ENCODE results near the gene CAMK1D.
"Not testable (repeated sequence)": the region's sequence is repeated elsewhere in the genome, so short reads cannot be mapped to it uniquely, and the experiment has no call there.

Gene CAMK1D

GRCh38 chr10:12711350-12711708 lies 362.0 kb downstream of the CAMK1D start:
- H3K79me2 ChIP-seq (ENCODE audit: insufficient read depth, low read length): no peaks in the 10 kb centered on the region
- no peaks in the 10 kb centered on the region for H3K9me2 ChIP-seq (ENCODE audit: low read depth, low read length)
- no peak overlapping the region for H2AFZ ChIP-seq (ENCODE audit: low read length)
- no peak overlapping the region for H3K4me2 ChIP-seq (ENCODE audit: low read length)
- H3F3A ChIP-seq (ENCODE audit: insufficient read depth, low read length): no peaks in the 10 kb centered on the region
- H3K4me1 ChIP-seq (ENCODE audit: insufficient read depth, low read length, severe bottlenecking): no peaks in the 10 kb centered on the region
- TF ChIP-seq, protein P1, sequence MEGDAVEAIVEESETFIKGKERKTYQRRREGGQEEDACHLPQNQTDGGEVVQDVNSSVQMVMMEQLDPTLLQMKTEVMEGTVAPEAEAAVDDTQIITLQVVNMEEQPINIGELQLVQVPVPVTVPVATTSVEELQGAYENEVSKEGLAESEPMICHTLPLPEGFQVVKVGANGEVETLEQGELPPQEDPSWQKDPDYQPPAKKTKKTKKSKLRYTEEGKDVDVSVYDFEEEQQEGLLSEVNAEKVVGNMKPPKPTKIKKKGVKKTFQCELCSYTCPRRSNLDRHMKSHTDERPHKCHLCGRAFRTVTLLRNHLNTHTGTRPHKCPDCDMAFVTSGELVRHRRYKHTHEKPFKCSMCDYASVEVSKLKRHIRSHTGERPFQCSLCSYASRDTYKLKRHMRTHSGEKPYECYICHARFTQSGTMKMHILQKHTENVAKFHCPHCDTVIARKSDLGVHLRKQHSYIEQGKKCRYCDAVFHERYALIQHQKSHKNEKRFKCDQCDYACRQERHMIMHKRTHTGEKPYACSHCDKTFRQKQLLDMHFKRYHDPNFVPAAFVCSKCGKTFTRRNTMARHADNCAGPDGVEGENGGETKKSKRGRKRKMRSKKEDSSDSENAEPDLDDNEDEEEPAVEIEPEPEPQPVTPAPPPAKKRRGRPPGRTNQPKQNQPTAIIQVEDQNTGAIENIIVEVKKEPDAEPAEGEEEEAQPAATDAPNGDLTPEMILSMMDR (IDR thresholded peaks at IDR 0.05; ENCODE audit: low read length): no peak
- no peak for TF ChIP-seq EZH2 (IDR thresholded peaks at IDR 0.05; ENCODE audit: borderline replicate concordance, low read length)
- H3K9me3 ChIP-seq (ENCODE audit: low read length): no peaks in the 10 kb centered on the region
- no peak overlapping the region for H3K9ac ChIP-seq (ENCODE audit: low read length)
- H3K36me3 ChIP-seq (ENCODE audit: insufficient read depth, low read length): no peaks in the 10 kb centered on the region
- H3K27me3 ChIP-seq (ENCODE audit: insufficient read depth, low read length): no peaks in the 10 kb centered on the region
- no peak overlapping the region for H3K27ac ChIP-seq (ENCODE audit: low read depth, low read length, poor library complexity, severe bottlenecking)
- H3K4me3 ChIP-seq (ENCODE audit: low read depth, low read length, poor library complexity, severe bottlenecking): no peak overlapping the region
- no peaks in the 10 kb centered on the region for H4K20me1 ChIP-seq (ENCODE audit: insufficient read depth, low read length)

GRCh38 chr10:12712293-12712983 lies 363.1 kb downstream of the CAMK1D start:
- H3K9me3 ChIP-seq (ENCODE audit: low read length): no peaks in the 10 kb centered on the region
- no peak overlapping the region for H2AFZ ChIP-seq (ENCODE audit: low read length)
- TF ChIP-seq EZH2 (IDR thresholded peaks at IDR 0.05; ENCODE audit: borderline replicate concordance, low read length): no peak
- TF ChIP-seq, protein P1 (IDR thresholded peaks at IDR 0.05; ENCODE audit: low read length): no peak
- no peaks in the 10 kb centered on the region for H3F3A ChIP-seq (ENCODE audit: insufficient read depth, low read length)
- H3K9ac ChIP-seq (ENCODE audit: low read length): no peak overlapping the region
- H3K9me2 ChIP-seq (ENCODE audit: low read depth, low read length): no peaks in the 10 kb centered on the region
- no peak overlapping the region for H3K27ac ChIP-seq (ENCODE audit: low read depth, low read length, poor library complexity, severe bottlenecking)
- H3K4me3 ChIP-seq (ENCODE audit: low read depth, low read length, poor library complexity, severe bottlenecking): no peak overlapping the region
- no peaks in the 10 kb centered on the region for H3K4me1 ChIP-seq (ENCODE audit: insufficient read depth, low read length, severe bottlenecking)
- no peaks in the 10 kb centered on the region for H3K27me3 ChIP-seq (ENCODE audit: insufficient read depth, low read length)
- H4K20me1 ChIP-seq (ENCODE audit: insufficient read depth, low read length): no peaks in the 10 kb centered on the region
- no peaks in the 10 kb centered on the region for H3K36me3 ChIP-seq (ENCODE audit: insufficient read depth, low read length)
- no peaks in the 10 kb centered on the region for H3K79me2 ChIP-seq (ENCODE audit: insufficient read depth, low read length)
- H3K4me2 ChIP-seq (ENCODE audit: low read length): no peak overlapping the region

- H3K9ac ChIP-seq (ENCODE audit: low read length); H3K36me3 ChIP-seq (ENCODE audit: insufficient read depth, low read length); H3K4me1 ChIP-seq (ENCODE audit: insufficient read depth, low read length, severe bottlenecking); H3K4me2 ChIP-seq (ENCODE audit: low read length); H3F3A ChIP-seq (ENCODE audit: insufficient read depth, low read length); H3K9me2 ChIP-seq (ENCODE audit: low read depth, low read length); H2AFZ ChIP-seq (ENCODE audit: low read length); H3K4me3 ChIP-seq (ENCODE audit: low read depth, low read length, poor library complexity, severe bottlenecking); H3K79me2 ChIP-seq (ENCODE audit: insufficient read depth, low read length); H4K20me1 ChIP-seq (ENCODE audit: insufficient read depth, low read length); H3K27me3 ChIP-seq (ENCODE audit: insufficient read depth, low read length); H3K9me3 ChIP-seq (ENCODE audit: low read length); H3K27ac ChIP-seq (ENCODE audit: low read depth, low read length, poor library complexity, severe bottlenecking): not testable (repeated sequence)
Observed at GRCh38 chr10:12712984-12713316, 363.6 kb downstream of the CAMK1D start.

- no peak overlapping the region for H3K9ac ChIP-seq (ENCODE audit: low read length)
- H3K9me3 ChIP-seq (ENCODE audit: low read length): no peaks in the 10 kb centered on the region
- H3K9me2 ChIP-seq (ENCODE audit: low read depth, low read length): no peaks in the 10 kb centered on the region
- no peaks in the 10 kb centered on the region for H4K20me1 ChIP-seq (ENCODE audit: insufficient read depth, low read length)
- no peaks in the 10 kb centered on the region for H3K27me3 ChIP-seq (ENCODE audit: insufficient read depth, low read length)
- H2AFZ ChIP-seq (ENCODE audit: low read length): no peak overlapping the region
- H3K27ac ChIP-seq (ENCODE audit: low read depth, low read length, poor library complexity, severe bottlenecking): no peak overlapping the region
- no peaks in the 10 kb centered on the region for H3K4me1 ChIP-seq (ENCODE audit: insufficient read depth, low read length, severe bottlenecking)
- H3K36me3 ChIP-seq (ENCODE audit: insufficient read depth, low read length): no peaks in the 10 kb centered on the region
- H3K4me2 ChIP-seq (ENCODE audit: low read length): no peak overlapping the region
- no peak overlapping the region for H3K4me3 ChIP-seq (ENCODE audit: low read depth, low read length, poor library complexity, severe bottlenecking)
- H3F3A ChIP-seq (ENCODE audit: insufficient read depth, low read length): no peaks in the 10 kb centered on the region
- no peaks in the 10 kb centered on the region for H3K79me2 ChIP-seq (ENCODE audit: insufficient read depth, low read length)
- TF ChIP-seq, protein P1 (IDR thresholded peaks at IDR 0.05; ENCODE audit: low read length): no peak
- no peak for TF ChIP-seq EZH2 (IDR thresholded peaks at IDR 0.05; ENCODE audit: borderline replicate concordance, low read length)
Observed at GRCh38 chr10:12716042-12716441, 366.7 kb downstream of the CAMK1D start.
